SK-N-SH (cell line): ENCODE measurements around the gene OR2D2. TPM values are rescaled to one million over a fixed set of nuclear protein-coding genes. Genes with fewer than 3 reads are reported as not detected.

Experiments used
- CTCF ChIA-PET: fragments of 300-600, 350-600 bp; formaldehyde crosslinking; extraction: SDS; loops from one replicate; lab custom pipeline; 2021; lab: Yijun Ruan, JAX
- POLR2A ChIA-PET: fragments of 350-600 bp; sonication (Branson Sonifier 250); formaldehyde crosslinking; extraction: SDS; loops from one replicate; lab custom pipeline; 2020; ENCODE audit warnings: antibody characterized with exemption, inconsistent platforms; lab: Yijun Ruan, JAX
- DNase-seq: peaks from one replicate; pipeline ENCODE4 v3.0.0; 2012
- H2AFZ ChIP-seq: fragments of 200-600 bp; sonication (generic); 2 replicates; pipeline ENCODE4 v1.8.1; 2016; ENCODE audit warnings: antibody characterized with exemption, mild to moderate bottlenecking, low read depth
- H3F3A ChIP-seq: fragments of 200-600 bp; sonication (generic); replicated peaks from 2 replicates; pipeline ENCODE3; 2016; ENCODE audit warnings: antibody characterized with exemption, mild to moderate bottlenecking; ENCODE audit not compliant: insufficient read depth
- H3K27ac ChIP-seq, 2 experiments: fragments of 200-500 bp in 1 of 2; fragments of 200-600 bp in 1 of 2; sonication (Bioruptor generic) in 1 of 2; sonication (generic), shearing (Covaris generic) in 1 of 2; 2 replicates each; pipeline versions ENCODE4 v1.5.1 to v1.6.1; 2014 to 2016; ENCODE audit warnings: low read depth in 2 of 2, inconsistent platforms in 1 of 2, low read length in 1 of 2, mild to moderate bottlenecking in 1 of 2, mixed read lengths in 1 of 2
- H3K27me3 ChIP-seq: fragments of 200-600 bp; sonication (generic), shearing (Covaris generic); 2 replicates; pipeline ENCODE4 v1.6.1; 2016; ENCODE audit warnings: mixed run types; ENCODE audit not compliant: insufficient read depth
- H3K36me3 ChIP-seq, 2 experiments: fragments of 200-500 bp in 1 of 2; fragments of 200-600 bp in 1 of 2; sonication (Bioruptor generic) in 1 of 2; sonication (generic) in 1 of 2; replicated peaks in 1 of 2; 2 replicates each; pipeline versions ENCODE3 to v1.5.1; 2014 to 2016; ENCODE audit warnings: low read length in 1 of 2, mild to moderate bottlenecking in 1 of 2; ENCODE audit not compliant: insufficient read depth in 2 of 2, control insufficient read depth in 1 of 2
- H3K4me1 ChIP-seq, 2 experiments: fragments of 200-500 bp in 1 of 2; fragments of 200-600 bp in 1 of 2; sonication (Bioruptor generic) in 1 of 2; sonication (generic), shearing (Covaris generic) in 1 of 2; 2 replicates each; pipeline versions ENCODE4 v1.5.1 to v1.6.1; 2014 to 2016; ENCODE audit warnings: low read depth in 1 of 2, low read length in 1 of 2, mixed run types in 1 of 2; ENCODE audit not compliant: insufficient read depth in 2 of 2, control insufficient read depth in 1 of 2
- H3K4me2 ChIP-seq: fragments of 200-600 bp; sonication (generic), shearing (Covaris generic); 2 replicates; pipeline ENCODE4 v1.6.1; 2017; ENCODE audit warnings: mixed run types
- H3K4me3 ChIP-seq, 2 experiments: fragments of 200-500 bp in 1 of 2; fragments of 200-600 bp in 1 of 2; sonication (Bioruptor generic) in 1 of 2; sonication (generic), shearing (Covaris generic) in 1 of 2; 2 replicates each; pipeline versions ENCODE4 v1.5.1 to v1.8.1; 2014 to 2016; ENCODE audit warnings: low read depth in 2 of 2, inconsistent platforms in 1 of 2, low read length in 1 of 2, mild to moderate bottlenecking in 1 of 2, mixed read lengths in 1 of 2, moderate library complexity in 1 of 2
- H3K79me2 ChIP-seq: fragments of 200-600 bp; sonication (generic); 2 replicates; pipeline ENCODE4 v1.8.1; 2017; ENCODE audit warnings: mild to moderate bottlenecking; ENCODE audit not compliant: insufficient read depth
- H3K9ac ChIP-seq: fragments of 200-600 bp; sonication (generic); 2 replicates; pipeline ENCODE4 v1.6.1; 2017; ENCODE audit warnings: mixed run types
- H3K9me2 ChIP-seq: fragments of 200-600 bp; sonication (generic); 2 replicates; pipeline ENCODE4 v1.6.1; 2017; ENCODE audit warnings: mixed run types
- H3K9me3 ChIP-seq: fragments of 200-600 bp; sonication (generic); 2 replicates; pipeline ENCODE4 v1.6.1; 2017; ENCODE audit warnings: mixed run types, mild to moderate bottlenecking, moderate library complexity
- H4K20me1 ChIP-seq: fragments of 200-600 bp; sonication (generic); 2 replicates; pipeline ENCODE4 v1.6.1; 2017; ENCODE audit warnings: mild to moderate bottlenecking, mixed run types; ENCODE audit not compliant: insufficient read depth
- CHD2 ChIP-seq: fragments of 150-350 bp; IDR thresholded peaks from 2 replicates; pipeline ENCODE4 v1.6.1; 2018; ENCODE audit warnings: low read length; ENCODE audit not compliant: partially characterized antibody
- CTCF ChIP-seq: fragments of 200-600 bp; sonication (generic); IDR thresholded peaks from 2 replicates; pipeline ENCODE4 v1.6.1; 2017; ENCODE audit warnings: antibody characterized with exemption, mild to moderate bottlenecking, moderate library complexity
- ELF1 ChIP-seq: IDR thresholded peaks from 2 replicates; pipeline ENCODE4 v1.4.0; 2012
- EP300 ChIP-seq, 2 experiments: IDR thresholded peaks; 2 replicates each; pipeline versions ENCODE4 v1.4.0 to v1.6.1; 2012; ENCODE audit warnings: borderline replicate concordance in 1 of 2, low read depth in 1 of 2, low read length in 1 of 2
- EZH2phosphoT487 ChIP-seq: fragments of 200-600 bp; sonication (generic); IDR thresholded peaks from 2 replicates; pipeline ENCODE4 v1.6.1; 2017; ENCODE audit warnings: low read depth, mixed run types, mild to moderate bottlenecking, antibody characterized with exemption, moderate library complexity, borderline replicate concordance
- FOSL2 ChIP-seq: IDR thresholded peaks from 2 replicates; pipeline ENCODE4 v1.4.0; 2012; ENCODE audit warnings: low read depth, mild to moderate bottlenecking, moderate library complexity, borderline replicate concordance
- FOXM1 ChIP-seq: IDR thresholded peaks from 2 replicates; pipeline ENCODE4 v1.4.0; 2012; ENCODE audit warnings: low read depth, mild to moderate bottlenecking
- GABPA ChIP-seq: IDR thresholded peaks from 2 replicates; pipeline ENCODE4 v1.4.0; 2012; ENCODE audit warnings: low read depth, mild to moderate bottlenecking
- MAX ChIP-seq: IDR thresholded peaks from 2 replicates; pipeline ENCODE4 v1.4.0; 2012; ENCODE audit warnings: low read depth
- POLR2AphosphoS5 ChIP-seq: IDR thresholded peaks from 2 replicates; pipeline ENCODE4 v1.6.1; 2012; ENCODE audit warnings: low read depth, low read length
- RCOR1 ChIP-seq: fragments of 150-350 bp; IDR thresholded peaks from 2 replicates; pipeline ENCODE4 v1.6.1; 2017; ENCODE audit warnings: antibody characterized with exemption, low read length
- RXRA ChIP-seq: IDR thresholded peaks from 2 replicates; pipeline ENCODE4 v1.4.0; 2012; ENCODE audit warnings: low read depth, mild to moderate bottlenecking, borderline replicate concordance
- SMC3 ChIP-seq: IDR thresholded peaks from 2 replicates; pipeline ENCODE4 v1.6.1; 2012; ENCODE audit warnings: low read depth, low read length, improper control_type of control experiment
- TAF1 ChIP-seq: IDR thresholded peaks from 2 replicates; pipeline ENCODE4 v1.6.1; 2012; ENCODE audit warnings: low read depth, mild to moderate bottlenecking, low read length, moderate library complexity, borderline replicate concordance
- TCF12 ChIP-seq: IDR thresholded peaks from 2 replicates; pipeline ENCODE4 v1.4.0; 2012
- USF2 ChIP-seq: fragments of 150-350 bp; IDR thresholded peaks from 2 replicates; pipeline ENCODE4 v1.6.1; 2017; ENCODE audit warnings: antibody characterized with exemption, low read length, low read depth, borderline replicate concordance
- WGBS: methylation state at CpG from one replicate; pipeline ENCODE4 v1.1.6; 2017; ENCODE audit warnings: low lambda C conversion rate; 5-methylcytosine and 5-hydroxymethylcytosine counted together
- polyA plus RNA-seq, 3 experiments: library from polyadenylated mRNA; depleted of rRNA; stranded (reverse); fragments of >200 nt; gene quantifications; 2 replicates each; pipeline ENCODE4 v1.2.3, GENCODE V29; 2012

Gene OR2D2
- polyA plus RNA-seq, 1 of the 3 experiments (the other 2 are of a cell fraction), result not detected

GRCh38 chr11:6932145-6932544 is 39.8 kb upstream of the OR2D2 start (continued):
- TF ChIP-seq RCOR1 (no peak), RXRA (no peak), CTCF (no peak)

- H3K36me3 ChIP-seq, result no peaks in the 10 kb centered on the region
- H2AFZ ChIP-seq, result no peak overlapping the region
- no peaks in the 10 kb centered on the region for H3K9me3 ChIP-seq
- H3K9me2 ChIP-seq, result no peaks in the 10 kb centered on the region
- TF ChIP-seq USF2 (no peak), RCOR1 (no peak), FOSL2 (no peak), CHD2 (no peak), FOXM1 (no peak), SMC3 (no peak)
- TF ChIP-seq, all 33 proteins: peak for 0
- no peak for DNase-seq
- Histone ChIP-seq H3K4me3 (no peak overlapping the region), H3K79me2 (no peaks in the 10 kb centered on the region), H3K27ac (no peak overlapping the region), H4K20me1 (no peaks in the 10 kb centered on the region), H3F3A (no peaks in the 10 kb centered on the region), H3K27me3 (no peaks in the 10 kb centered on the region), H3K4me2 (no peak overlapping the region), H3K4me1 (peaks cover 0 to 5% of the 10 kb centered on the region in 2 experiments; a peak in 1 of 4 replicates), H3K9ac (no peak overlapping the region)
- ChIA-PET CTCF (no interaction called here), POLR2A (no interaction called here)
- WGBS, result 31% methylated on average over 3 of the region's 3 CpGs
Measured at GRCh38 chr11:6931146-6931713, 38.9 kb upstream of the OR2D2 start.

GRCh38 chr11:6928916-6929315 is 36.6 kb upstream of the OR2D2 start:
- no peak for DNase-seq
- no peak overlapping the region for H3K27ac ChIP-seq
- H4K20me1 ChIP-seq, result no peaks in the 10 kb centered on the region
- WGBS, result 23% methylated on average over 4 of the region's 4 CpGs
- H3K9me2 ChIP-seq, result no peaks in the 10 kb centered on the region
- no peaks in the 10 kb centered on the region for H3K79me2 ChIP-seq
- H3F3A ChIP-seq, result no peaks in the 10 kb centered on the region
- no peaks in the 10 kb centered on the region for H3K9me3 ChIP-seq
- ChIA-PET POLR2A (no interaction called here), CTCF (no interaction called here)
- H3K36me3 ChIP-seq, result no peaks in the 10 kb centered on the region
- H3K4me3 ChIP-seq, result no peak overlapping the region
- H3K27me3 ChIP-seq, result no peaks in the 10 kb centered on the region
- no peak for TF ChIP-seq TAF1
- TF ChIP-seq RCOR1, result no peak
- no peak for TF ChIP-seq POLR2AphosphoS5
- no peak for TF ChIP-seq CTCF
- TF ChIP-seq TCF12, result no peak
- no peak for TF ChIP-seq FOSL2
- no peak for TF ChIP-seq GABPA
- TF ChIP-seq EP300 (IDR thresholded peaks at IDR 0.05; ENCODE audit: borderline replicate concordance in 1 of 2, low read depth in 1 of 2, low read length in 1 of 2), result no peak
- no peak for TF ChIP-seq EZH2phosphoT487
- TF ChIP-seq MAX, result no peak
- TF ChIP-seq ELF1, result no peak
- no peak for TF ChIP-seq CHD2
- H3K4me1 ChIP-seq, result peaks cover 0 to 5% of the 10 kb centered on the region in 2 experiments; a peak in 1 of 4 replicates
- H2AFZ ChIP-seq, result no peak overlapping the region
- no peak overlapping the region for H3K9ac ChIP-seq
- no peak overlapping the region for H3K4me2 ChIP-seq
